HL-60/S4 (cell line): ENCODE results near the gene THAP8.

Experiments
- in situ Hi-C: fragments of 300-500 bp; cut with MboI; formaldehyde crosslinking; loops from 2 replicates; pipeline ENCODE4 v1.14.3; 2022; ENCODE audit warnings: low sequenced_read_pairs

THAP8 gene

GRCh38 chr19:35995048-35995993, 58.8 kb downstream of the THAP8 start, which contains the start of gene SDHAF1:
Gene SDHAF1 (plus strand): TSS chr19:35995188. CDS start chr19:35995275, 87 bp downstream.
- in situ Hi-C loops = no loop called here

GRCh38 chr19:35993923-35994598, 60.0 kb downstream of the THAP8 start:
- in situ Hi-C loops = no loop called here

DNA sequence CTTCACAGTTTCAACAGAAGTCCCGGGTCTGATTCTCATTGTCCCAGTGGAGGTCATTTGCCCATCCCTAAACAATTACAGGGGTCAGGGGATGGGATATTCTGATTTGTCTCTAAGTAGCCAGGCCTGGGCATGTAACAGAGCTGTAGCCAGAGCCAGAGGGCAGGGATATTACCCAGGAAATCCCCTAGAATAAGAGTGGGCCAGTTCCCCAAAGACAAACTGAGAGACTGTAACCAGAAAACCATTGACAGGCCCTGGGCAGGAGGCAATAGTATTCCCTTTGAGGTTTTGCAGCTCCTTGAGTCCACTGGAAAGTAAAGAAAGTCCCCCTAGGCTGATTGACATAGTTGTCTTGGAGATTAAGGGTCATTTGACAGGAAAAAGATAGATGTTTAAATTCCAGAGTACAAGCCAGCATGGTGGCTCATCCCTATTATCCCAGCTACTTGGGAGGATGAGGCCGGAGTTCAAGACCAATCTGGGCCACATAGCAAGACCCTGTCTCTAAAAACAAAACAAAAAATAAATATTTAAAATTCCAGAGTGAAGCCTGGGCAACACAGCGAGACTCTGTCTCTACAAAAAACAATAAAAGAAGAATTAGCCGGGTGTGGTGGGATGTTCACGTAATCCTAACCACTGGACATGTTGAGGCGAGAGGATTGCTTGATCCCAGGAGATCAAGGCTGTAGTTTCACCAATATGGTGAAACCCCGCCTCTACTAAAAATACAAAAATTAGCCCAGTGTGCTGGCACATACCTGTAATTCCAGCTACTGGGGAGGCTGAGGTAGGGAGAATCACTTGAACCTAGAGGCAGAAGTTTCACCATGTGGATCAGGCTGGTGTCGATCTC, 60.9 kb downstream of the THAP8 start:
- in situ Hi-C loops = no loop called here

- in situ Hi-C loops = no loop called here
These were observed 62.2 kb downstream of the THAP8 start for GRCh38 chr19:35991731-35992450.

GRCh38 chr19:35990771-35991730, 63.0 kb downstream of the THAP8 start:
- in situ Hi-C loops = no loop called here

- in situ Hi-C loops = no loop called here
These were observed 63.9 kb downstream of the THAP8 start for GRCh38 chr19:35990156-35990555.

GRCh38 chr19:35988824-35989223, 65.3 kb downstream of the THAP8 start:
- in situ Hi-C loops = no loop called here

DNA sequence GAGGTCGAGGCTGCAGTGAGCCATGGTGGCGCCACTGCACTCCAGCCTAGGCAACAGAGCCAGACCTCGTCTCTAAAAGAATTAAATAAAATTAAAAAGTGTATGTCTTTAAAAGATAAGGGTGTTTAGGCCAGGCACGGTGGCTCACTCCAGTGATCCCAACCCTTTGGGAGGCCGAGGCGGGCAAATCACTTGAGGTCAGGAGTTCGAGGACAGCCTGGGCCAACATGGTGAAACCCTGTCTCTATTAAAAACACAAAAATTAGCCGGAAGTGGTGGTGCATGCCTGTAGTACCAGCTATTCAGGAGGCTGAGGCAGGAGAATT, 66.6 kb downstream of the THAP8 start:
- in situ Hi-C loops = no loop called here

DNA sequence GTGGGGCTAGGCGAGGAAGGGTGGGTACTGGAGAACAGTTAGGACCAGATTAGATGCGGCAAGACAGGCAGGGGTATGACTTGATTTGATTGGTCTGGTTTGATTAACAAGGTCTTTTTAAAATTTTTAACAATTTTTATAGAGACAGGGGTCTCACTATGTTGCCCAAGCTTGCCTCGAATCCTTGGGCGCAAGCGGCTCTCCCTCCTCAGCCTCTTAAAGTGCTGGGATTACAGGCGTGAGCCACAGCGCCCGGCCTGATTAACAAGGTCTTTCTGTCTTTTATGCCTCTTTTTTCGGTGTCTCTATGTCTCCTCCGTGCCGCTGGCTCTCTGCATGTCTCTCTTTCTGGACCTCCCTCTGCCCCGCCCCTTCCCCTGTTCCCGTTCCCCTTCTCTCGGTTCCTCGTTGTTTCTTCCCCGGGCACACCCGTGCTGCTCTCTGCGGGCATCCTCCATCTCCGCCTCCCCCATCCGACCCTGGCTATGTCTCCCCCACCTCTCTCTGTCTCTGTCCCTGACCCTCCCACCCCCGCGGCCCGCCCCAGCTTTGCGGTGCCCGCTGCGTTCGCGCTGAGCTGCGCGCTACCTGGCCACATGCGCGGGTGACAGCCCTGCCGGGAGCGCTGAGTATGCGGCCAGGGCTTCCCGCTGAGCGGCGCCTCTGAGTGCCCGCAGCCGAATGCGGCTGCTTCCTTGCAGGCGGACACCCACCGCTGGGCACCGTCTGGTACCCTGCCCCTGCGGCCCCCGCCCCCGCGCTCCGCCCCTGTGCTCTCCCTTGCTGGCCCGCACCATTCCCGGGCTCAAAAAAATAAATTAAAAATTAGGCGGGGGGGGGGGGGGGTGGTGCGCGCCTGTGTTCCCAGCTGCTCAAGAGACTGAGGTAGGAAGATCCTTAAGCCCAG, 67.2 kb downstream of the THAP8 start:
- in situ Hi-C loops = no loop called here

DNA sequence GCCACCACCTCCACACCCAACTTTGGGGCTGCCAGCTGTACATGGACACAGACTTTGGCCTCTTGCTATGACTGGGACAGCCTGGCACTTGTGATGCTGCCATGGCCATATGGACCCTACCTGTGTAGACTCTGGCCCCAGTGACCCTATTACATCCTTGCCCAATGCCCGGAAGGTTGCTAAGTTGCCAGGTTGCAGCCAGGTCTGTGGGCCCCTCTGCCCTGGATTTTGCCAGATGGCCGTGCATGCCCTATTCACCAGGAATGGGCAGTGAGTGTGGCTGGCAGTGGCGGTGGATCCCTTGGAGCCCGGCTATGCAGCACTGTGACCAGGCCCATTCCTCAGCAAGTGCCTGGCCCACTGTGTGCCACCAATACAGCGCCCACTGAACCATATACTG, 68.0 kb downstream of the THAP8 start:
- in situ Hi-C loops = no loop called here
